ENCODE data around the gene NDUFB6. TPM values are rescaled to one million over a fixed set of nuclear protein-coding genes. Genes with fewer than 3 reads are reported as not detected.

NDUFB6 gene
- total and polyA plus RNA-seq, 10 of the 15 experiments (the other 5 are each of a cell fraction or from before 2014, with no cell fraction given), result 26.3 to 269 (median 61.4) TPM

GRCh38 chr9:32526707-32527048 is 46.3 kb downstream of the NDUFB6 start:
- CTCF ChIA-PET, result interaction anchor here (1.1 to 3.3 kb wide), 10 partner anchors 18 to 275 kb away, joined by 3 to 58 read pairs (median 16); partner anchors contain the start of genes ACO1, NDUFB6, SMIM27 and TOPORS
- peak overlapping the region; percentile 86 for H3K4me2 ChIP-seq (ENCODE audit: control insufficient read depth, insufficient read depth)
- ATAC-seq, result no peak
- no TSS peak for BruUV-seq (replicated peaks)
- H3K4me1 ChIP-seq (ENCODE audit: control insufficient read depth, insufficient read depth, low read length), result no peaks in the 10 kb centered on the region; the same call in 1 of the 2 replicates
- no peak for FAIRE-seq
- peak overlapping the region; percentile 85 for H2AFZ ChIP-seq (ENCODE audit: control insufficient read depth, low read depth, low read length)
- RAD21 ChIA-PET (ENCODE audit: unreplicated experiment), result interaction anchor here (0.5 to 2.5 kb wide), 8 partner anchors 10 to 149 kb away, joined by 3 to 36 read pairs (median 10); partner anchors contain the start of genes ACO1 and NDUFB6
- TF ChIP-seq NFIC (IDR thresholded peaks at IDR 0.05; ENCODE audit: low read depth, low read length), result no peak
- TF ChIP-seq ZNF217 (IDR thresholded peaks at IDR 0.05), result no peak
- 0 out of 2 replicates have a peak, but pooled peaks have one; percentile 9 for TF ChIP-seq ATF7 (IDR thresholded peaks at IDR 0.05; ENCODE audit: low read depth)
- TF ChIP-seq PML (IDR thresholded peaks at IDR 0.05; ENCODE audit: low read length), result 0 out of 2 replicates have a peak, but pooled peaks have one; percentile 14
- TF ChIP-seq HDAC6 (IDR thresholded peaks at IDR 0.05; ENCODE audit: unreplicated experiment), result no peak
- TF ChIP-seq EED (IDR thresholded peaks at IDR 0.05; ENCODE audit: low read depth), result no peak
- TF ChIP-seq MYB (IDR thresholded peaks at IDR 0.05; ENCODE audit: borderline replicate concordance, low read depth, low read length), result no peak
- POLR2A ChIA-PET, result interaction anchor here (0.7 to 3.3 kb wide), 8 partner anchors 9 to 141 kb away, joined by 3 to 19 read pairs (median 4); partner anchors contain the start of genes SMIM27 and TOPORS
- H3K27me3 ChIP-seq (replicated peaks in 1 of 2; ENCODE audit: control insufficient read depth in 2 of 2, insufficient read depth in 2 of 2, low read length in 1 of 2), result no peaks in the 10 kb centered on the region
- SMC1A ChIA-PET (ENCODE audit: uncharacterized antibody, unreplicated experiment), result interaction anchor here (0.6 to 4.4 kb wide), 6 partner anchors 25 to 147 kb away, joined by 3 to 40 read pairs (median 13); partner anchors contain the start of genes ACO1, NDUFB6, SMIM27 and TOPORS
- peaks cover 25% of the 10 kb centered on the region for H3K79me2 ChIP-seq (ENCODE audit: control insufficient read depth, insufficient read depth, low read length)
- H3K9ac ChIP-seq (ENCODE audit: control insufficient read depth, insufficient read depth, low read length), result peak overlapping the region; percentile 89
- no peak for DNase-seq (ENCODE audit: low read depth, low spot score)
- no peaks in the 10 kb centered on the region for H3K36me3 ChIP-seq (ENCODE audit: control insufficient read depth in 2 of 2, insufficient read depth in 2 of 2, low read length in 1 of 2)
- 0% methylated on average over 2 of the region's 2 CpGs for WGBS (ENCODE audit: insufficient coverage, insufficient replicate concordance, low lambda C conversion rate, missing lambda C conversion rate)
- H3K4me3 ChIP-seq, result peak overlapping the region; percentile 98
- H3K9me3 ChIP-seq (replicated peaks; ENCODE audit: control insufficient read depth, insufficient read depth, low read length), result no peaks in the 10 kb centered on the region; the same call in 2 of the 3 replicates
- in situ Hi-C loops (cut with MboI) (no loop called here), intact Hi-C loops (cut with micrococcal nuclease; ENCODE audit: unreplicated experiment) (loop anchor here (1.0 kb wide), 2 partner anchors 26 to 148 kb away; partner anchors contain the start of genes SMIM27 and TOPORS)
- H4K20me1 ChIP-seq (ENCODE audit: control insufficient read depth, insufficient read depth), result no peaks in the 10 kb centered on the region
- peak overlapping the region; percentile 84 for H3K27ac ChIP-seq (ENCODE audit: control insufficient read depth, insufficient read depth)

All from GM12878 (cell line).